H1 (cell line): ENCODE data around the gene DOCK9. TPM values are rescaled to one million over a fixed set of nuclear protein-coding genes. Genes with fewer than 3 reads are reported as not detected.

ENCODE experiments used
- CBX8 ChIP-seq: fragments of 300-800, 300-1000 bp; sonication (generic); IDR thresholded peaks from 2 replicates; pipeline ENCODE4 v1.7.1; 2016; ENCODE audit warnings: low read depth, low read length, borderline replicate concordance
- KDM1A ChIP-seq: fragments of 200-600, 300-600 bp; sonication (generic); IDR thresholded peaks from 2 replicates; pipeline ENCODE4 v1.7.1; 2016; ENCODE audit warnings: mild to moderate bottlenecking, low read length, borderline replicate concordance
- polyA plus RNA-seq, 7 experiments: library from polyadenylated mRNA; depleted of rRNA in 3 of 7; stranded (reverse) in 5 of 7; unstranded in 2 of 7; fragments of >200 nt in 5 of 7; fragments of 200-250 nt in 2 of 7; gene quantifications; 1 replicate in 5 of 7; 2 replicates in 1 of 7; 4 replicates in 1 of 7; pipeline versions ENCODE4 v1.2.1 to v1.2.3, GENCODE V29; 2011 to 2013; ENCODE audit warnings: missing spikeins in 2 of 7, mixed read lengths in 2 of 7
- total RNA-seq: library from RNA; stranded (reverse); fragmentation: NEBNext Ultra II Directional; extraction: Animal tissue kit (Norgen Biotek cat#: 25700); gene quantifications from 2 replicates; pipeline ENCODE4 v1.2.1, GENCODE V29; 2021
- TF ChIP-seq, protein P1 (sequence below): IDR thresholded peaks from 2 replicates; pipeline ENCODE4 v1.6.1; 2011; ENCODE audit warnings: low read length, improper control_type of control experiment

The DOCK9 gene
- total and polyA plus RNA-seq, 2 of the 8 experiments (the other 6 are each of a cell fraction or from before 2014, with no cell fraction given), result 21.6 to 31.5 TPM

DNA sequence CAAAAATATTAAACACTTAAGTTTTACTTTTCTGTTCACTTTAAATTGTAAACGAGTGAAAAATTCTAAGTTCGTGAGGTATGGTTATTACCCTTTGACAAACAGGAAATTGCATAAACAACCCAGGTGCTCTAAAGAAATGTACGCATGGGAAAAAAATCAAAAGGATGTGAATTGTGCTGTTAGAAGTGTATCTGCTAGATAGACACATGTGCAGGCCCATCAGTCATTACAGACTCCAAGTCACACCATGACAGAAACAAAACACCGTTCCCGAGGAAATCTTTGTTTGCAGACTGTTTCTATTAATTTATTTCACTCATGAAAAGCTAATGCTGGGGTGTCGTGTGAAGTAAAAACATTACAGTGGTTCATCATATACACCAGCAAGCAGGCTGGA is 17.0 kb upstream of the DOCK9 start (continued):
- no peak for TF ChIP-seq CBX8
- TF ChIP-seq, protein P1, sequence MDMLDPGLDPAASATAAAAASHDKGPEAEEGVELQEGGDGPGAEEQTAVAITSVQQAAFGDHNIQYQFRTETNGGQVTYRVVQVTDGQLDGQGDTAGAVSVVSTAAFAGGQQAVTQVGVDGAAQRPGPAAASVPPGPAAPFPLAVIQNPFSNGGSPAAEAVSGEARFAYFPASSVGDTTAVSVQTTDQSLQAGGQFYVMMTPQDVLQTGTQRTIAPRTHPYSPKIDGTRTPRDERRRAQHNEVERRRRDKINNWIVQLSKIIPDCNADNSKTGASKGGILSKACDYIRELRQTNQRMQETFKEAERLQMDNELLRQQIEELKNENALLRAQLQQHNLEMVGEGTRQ, result no peak
- TF ChIP-seq KDM1A, result no peak
